ENCODE data around the gene CSF2RB.

- peak in 4 of 6 experiments; percentile 9 to 31 (median 20) for TF ChIP-seq CTCF (IDR thresholded peaks at IDR 0.05)
- no peak for TF ChIP-seq POLR2A (IDR thresholded peaks at IDR 0.05)
Measured at GRCh38 chr22:36977401-36977861, 64.0 kb downstream of the CSF2RB start.
